ENCODE measurements around the gene DDAH2.

GRCh38 chr6:31706599-31706998 is 22.5 kb downstream of the DDAH2 start, which contains the start of gene LY6G6F:
- no peak for TF ChIP-seq SUZ12 (IDR thresholded peaks at IDR 0.05; ENCODE audit: extremely low read depth, insufficient read depth, insufficient read length)
- no peak for TF ChIP-seq YY1 (IDR thresholded peaks at IDR 0.05; ENCODE audit: insufficient read depth, insufficient read length)
- TF ChIP-seq ZNF274 (IDR thresholded peaks at IDR 0.05; ENCODE audit: low read depth, low read length), result no peak

Data from NT2/D1 (cell line).